ENCODE data around the gene GRAMD2B.
"Not testable (repeated sequence)": the region's sequence is repeated elsewhere in the genome, so short reads cannot be mapped to it uniquely, and the experiment has no call there.

GRAMD2B gene

GRCh38 chr5:126513703-126514102 lies 90.5 kb downstream of the GRAMD2B start:
- no peak for DNase-seq (ENCODE audit: low spot score)

GRCh38 chr5:126514131-126514557 lies 90.9 kb downstream of the GRAMD2B start:
- DNase-seq (ENCODE audit: low spot score): no peak

DNA sequence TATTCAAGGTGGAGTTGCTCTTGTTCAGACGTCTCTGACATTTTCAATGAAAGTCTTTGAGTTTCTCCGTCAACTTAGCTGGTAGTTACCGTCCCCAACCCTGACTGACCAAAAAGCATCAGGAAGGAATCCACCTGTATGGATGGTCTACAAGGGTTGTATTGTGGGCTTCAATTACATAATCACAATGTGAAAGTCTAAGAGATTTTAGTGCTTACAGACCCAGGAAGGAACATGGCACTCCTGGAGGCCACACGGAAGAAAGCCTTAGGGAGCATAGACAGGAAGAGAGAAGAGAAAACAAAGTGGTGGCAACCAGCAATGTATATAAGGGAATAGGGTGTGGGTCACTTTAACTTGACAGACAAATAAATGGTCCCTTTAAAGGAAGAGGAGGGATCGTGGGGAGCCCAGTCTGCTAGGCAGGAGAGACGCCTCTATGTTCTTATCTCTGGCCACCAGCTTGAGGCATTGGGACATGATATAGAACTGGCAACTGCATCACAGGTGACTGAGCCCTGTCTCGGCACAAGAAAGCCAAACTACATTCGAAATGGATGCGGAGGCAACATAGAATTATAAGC lies 91.4 kb downstream of the GRAMD2B start:
- no peak for DNase-seq (ENCODE audit: low spot score)

GRCh38 chr5:126515337-126515736 lies 92.1 kb downstream of the GRAMD2B start:
- no peak for DNase-seq (ENCODE audit: low spot score)

- no peak for DNase-seq (ENCODE audit: low spot score)
Measured at GRCh38 chr5:126516133-126516532, 92.9 kb downstream of the GRAMD2B start.

DNA sequence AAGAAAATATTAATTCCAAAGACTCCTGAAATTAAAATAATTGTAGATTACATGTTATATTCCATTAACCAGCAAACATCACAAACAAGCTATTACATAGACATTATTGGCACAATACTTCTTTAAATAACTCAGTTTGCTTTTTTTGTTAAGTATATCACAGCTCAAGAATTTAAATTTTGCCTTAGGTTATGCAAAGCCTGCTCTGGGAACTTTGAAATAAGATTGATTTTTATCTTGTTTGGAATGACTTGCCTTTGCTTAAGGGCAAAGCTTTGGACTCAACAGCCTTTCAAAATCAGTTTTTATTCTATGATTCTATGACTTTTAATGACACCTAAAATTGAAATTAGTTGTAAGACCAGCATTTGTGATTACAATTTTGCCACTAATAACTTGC lies 93.6 kb downstream of the GRAMD2B start:
- DNase-seq (ENCODE audit: low spot score): no peak

DNA sequence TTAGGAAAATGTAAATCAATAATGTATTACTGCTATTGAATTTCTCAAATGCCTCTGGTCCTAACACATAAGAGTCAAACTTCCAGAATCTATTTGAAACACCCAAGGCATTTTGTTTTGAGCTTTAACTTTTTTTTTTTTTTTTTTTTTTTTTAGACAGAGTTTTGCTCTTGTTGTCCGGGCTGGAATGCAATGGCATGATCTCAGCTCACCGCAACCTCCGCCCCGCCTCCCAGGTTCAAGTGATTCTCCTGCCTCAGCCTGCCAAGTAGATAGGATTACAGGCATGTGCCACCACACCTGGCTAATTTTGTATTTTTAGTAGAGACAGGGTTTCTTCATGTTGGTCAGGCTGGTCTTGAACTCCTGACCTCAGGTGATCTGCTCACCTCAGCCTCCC lies 96.0 kb downstream of the GRAMD2B start:
- not testable (repeated sequence) for DNase-seq (ENCODE audit: low spot score)

DNA sequence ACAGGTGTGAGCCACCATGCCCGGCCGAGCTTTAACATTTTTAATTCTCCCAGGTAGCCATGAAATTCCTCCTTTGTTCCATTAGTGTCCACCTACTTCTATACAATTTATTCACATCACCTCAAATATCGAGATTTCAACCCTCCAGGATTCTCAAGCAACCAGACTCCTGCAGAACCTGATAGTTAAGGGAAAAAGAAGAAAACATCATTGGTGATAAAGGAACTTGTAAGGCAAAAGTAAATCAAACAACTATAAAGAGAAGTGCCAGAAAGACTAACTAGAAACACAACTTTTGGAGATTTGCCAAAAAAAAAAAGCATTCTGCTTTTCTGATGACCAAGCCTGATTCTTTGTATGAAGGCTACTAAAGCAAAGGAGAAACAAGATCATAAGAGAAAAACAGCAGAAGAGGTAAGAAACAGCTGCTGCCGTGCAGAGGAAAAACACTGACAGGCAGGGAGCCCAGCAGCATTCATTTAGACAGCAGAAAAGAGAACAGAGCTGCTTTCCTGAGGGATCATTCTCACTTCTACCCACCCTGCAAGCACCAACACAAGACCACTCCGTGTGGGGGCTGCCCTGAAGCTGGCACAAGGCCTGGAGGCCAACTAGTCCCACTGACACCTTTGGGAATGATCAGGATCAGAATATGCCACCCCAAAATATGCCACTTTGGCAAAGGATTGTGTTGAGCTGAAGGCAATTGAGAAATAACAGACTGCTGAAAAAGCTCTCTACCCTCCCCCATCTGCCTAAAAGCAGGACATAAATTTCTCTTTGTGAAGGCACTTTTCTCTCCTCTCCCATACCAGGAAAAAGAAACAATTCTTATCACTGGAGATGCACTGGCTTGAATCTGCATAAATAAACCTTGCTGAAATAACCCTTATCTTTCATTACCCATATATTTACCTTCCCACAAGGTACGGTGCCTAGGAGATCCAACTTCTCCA lies 96.7 kb downstream of the GRAMD2B start:
- no peak for DNase-seq (ENCODE audit: low spot score)

DNA sequence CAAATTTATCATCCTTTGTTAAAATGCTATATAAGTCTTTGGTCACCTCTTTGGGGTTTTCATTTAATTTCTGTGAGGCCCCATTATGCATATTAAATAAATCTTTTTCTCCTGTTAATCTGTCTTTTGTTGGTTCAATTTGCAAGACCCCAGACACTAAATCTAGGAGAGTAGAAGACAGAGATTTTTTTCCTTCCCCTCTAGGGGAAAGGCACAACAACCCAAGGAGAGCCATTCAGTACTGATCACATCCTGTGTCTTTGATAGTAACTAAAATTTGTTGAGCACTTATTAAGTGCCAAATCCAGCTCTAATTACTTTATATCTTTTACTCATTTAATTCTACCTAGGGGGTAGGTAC lies 97.4 kb downstream of the GRAMD2B start:
- DNase-seq (ENCODE audit: low spot score): no peak

- no peak for DNase-seq (ENCODE audit: low spot score)
Measured at GRCh38 chr5:126521130-126521529, 97.9 kb downstream of the GRAMD2B start.

DNA sequence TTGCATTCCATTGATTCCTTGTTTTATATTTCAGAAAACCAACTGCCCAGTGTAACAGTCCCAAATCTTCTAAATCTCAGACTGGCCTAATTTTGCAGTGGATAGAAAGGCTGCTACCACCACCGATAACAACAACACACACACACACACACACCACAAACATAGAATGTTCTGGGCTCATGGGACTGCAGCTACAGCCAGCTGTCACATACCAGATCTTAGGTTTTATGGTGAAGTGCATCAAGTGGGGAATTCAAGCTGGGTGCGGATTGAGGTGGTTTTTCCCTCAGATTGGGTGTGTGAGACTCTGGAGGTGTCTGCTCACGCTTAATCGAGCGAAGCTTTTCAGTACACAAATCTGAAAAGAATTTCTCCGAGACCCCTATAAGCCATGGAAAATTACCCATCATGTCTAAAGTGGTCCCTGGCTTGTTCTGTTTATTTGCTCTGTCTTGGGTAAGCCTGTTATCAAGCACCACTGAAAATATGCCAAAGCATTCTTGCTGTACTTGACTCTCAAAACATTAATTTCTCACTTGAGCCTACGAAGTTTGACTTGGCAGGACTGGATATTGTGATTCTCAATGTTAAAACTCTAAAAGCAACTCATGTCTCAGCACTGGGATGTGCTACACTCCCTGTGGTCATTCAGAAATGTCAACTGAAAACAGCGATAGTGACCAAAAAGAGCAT lies 100.8 kb downstream of the GRAMD2B start:
- no peak for DNase-seq (ENCODE audit: low spot score)

DNA sequence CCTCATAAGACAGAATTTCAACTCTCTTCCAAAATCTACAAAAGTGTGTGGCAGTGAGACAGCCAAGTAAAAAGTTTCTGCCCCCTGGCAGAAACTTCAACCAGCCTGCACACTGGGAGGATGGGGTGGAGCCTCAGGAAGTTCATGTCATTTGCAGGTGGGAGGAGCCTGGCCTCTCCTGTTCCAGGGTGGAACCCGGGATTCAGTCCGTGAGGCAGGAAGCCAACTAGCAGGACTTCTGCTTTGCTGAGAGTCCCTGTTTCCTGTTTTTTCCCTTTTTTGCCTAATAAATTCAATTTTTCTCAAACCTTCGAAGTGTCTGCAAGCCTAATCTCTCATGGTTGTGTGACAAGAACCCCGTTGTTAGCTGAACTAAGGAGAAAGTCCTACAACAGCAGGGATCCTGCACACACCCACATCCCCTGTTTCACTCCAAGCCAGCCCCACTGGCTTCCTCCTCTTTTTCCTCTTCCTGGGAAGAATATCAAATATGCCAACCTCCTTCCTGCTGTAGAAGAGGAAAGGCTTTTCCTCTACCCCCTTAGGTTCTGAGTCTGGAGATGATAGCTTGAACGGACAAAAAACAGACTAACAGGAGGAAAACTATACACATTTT lies 102.5 kb downstream of the GRAMD2B start:
- DNase-seq (ENCODE audit: low spot score): no peak

DNA sequence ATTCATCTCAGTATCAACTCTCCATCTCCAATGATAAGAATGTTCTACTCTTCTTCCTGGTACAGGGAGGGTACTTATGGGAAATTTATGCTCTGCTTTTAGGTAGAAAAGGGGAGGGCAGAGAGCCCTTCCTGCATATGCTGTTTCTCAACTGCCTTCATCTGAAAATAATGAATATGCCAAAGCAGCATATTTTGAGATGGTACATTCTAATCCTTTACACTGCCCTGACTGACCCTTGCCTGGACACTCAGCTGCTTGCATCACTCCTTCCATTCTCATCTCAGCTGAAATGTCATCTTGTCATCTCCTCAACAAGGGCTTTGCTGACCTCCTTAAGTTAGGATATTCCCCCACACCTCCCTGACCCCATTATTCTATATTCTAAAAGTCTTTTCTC lies 103.3 kb downstream of the GRAMD2B start:
- DNase-seq (ENCODE audit: low spot score): no peak

- no peak for DNase-seq (ENCODE audit: low spot score)
Measured at GRCh38 chr5:126527158-126527557, 103.9 kb downstream of the GRAMD2B start.

GRCh38 chr5:126527892-126528291 lies 104.7 kb downstream of the GRAMD2B start:
- DNase-seq (ENCODE audit: low spot score): no peak

DNA sequence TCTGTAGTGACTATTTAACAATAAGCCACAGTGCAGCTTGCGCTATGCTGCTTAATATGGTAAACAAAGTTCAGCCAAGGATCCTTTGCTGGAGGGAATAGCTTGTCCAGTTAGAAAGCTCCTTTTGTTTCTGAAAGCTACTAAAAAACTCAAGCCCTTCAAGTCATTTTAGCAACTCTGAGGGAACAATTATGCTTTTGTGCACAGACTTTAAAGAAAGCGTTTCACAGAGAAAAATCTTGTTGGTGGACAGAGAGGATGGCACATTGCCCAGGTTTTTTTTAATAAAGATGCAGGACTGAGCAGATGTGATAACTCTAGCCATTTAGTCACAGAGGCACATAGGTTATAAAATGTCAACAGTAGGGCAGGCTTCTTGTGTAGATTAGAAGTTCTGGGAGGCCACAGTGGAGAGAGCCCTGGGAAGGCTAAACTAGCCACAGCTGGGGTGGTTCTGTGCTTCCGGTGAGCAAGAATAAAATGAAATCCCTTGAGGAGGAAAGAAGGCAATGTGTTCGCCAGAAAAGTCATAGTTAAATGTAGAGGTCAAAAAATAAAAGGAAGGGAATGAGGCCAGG lies 108.4 kb downstream of the GRAMD2B start:
- no peak for DNase-seq (ENCODE audit: low spot score)

DNA sequence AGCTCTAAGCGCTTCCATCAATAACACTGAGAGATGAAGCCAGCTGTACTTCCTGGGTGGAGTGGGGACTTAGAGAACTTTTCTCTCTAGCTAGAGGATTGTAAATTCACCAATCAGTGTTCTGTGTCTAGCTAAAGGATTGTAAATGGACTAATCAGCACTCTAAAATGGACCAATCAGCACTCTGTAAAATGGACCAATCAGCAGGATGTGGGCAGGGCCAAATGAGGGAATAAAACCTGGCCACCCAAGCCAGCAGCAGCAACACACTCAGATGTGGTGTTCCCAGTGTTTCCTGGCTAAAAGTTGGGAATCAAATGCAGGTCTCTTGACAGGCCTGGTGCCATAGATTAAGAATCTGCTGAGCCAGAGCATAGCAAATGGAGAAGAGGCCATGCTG lies 111.3 kb downstream of the GRAMD2B start:
- DNase-seq (ENCODE audit: low spot score): no peak

- no peak for DNase-seq (ENCODE audit: low spot score)
Measured at GRCh38 chr5:126535856-126536545, 112.8 kb downstream of the GRAMD2B start.

DNA sequence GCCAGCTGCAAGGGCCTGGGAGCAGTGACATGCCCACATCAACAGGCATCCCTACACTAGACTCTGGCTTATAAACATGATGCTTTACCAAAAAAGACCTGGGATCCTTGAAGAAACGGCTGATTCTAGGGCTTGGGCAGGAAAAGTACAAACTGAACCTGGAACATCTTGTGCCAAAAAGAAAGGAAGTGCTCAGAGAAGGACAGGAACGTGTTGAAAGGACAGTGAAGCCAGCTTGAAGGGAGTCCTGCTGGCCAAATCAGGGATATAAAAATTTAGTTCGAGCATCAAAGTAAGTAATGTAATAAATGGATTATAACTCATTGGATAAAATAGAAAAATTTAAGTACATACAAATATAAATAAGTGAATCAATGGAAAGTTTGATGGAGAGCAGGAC lies 113.7 kb downstream of the GRAMD2B start:
- DNase-seq (ENCODE audit: low spot score): no peak

- DNase-seq (ENCODE audit: low spot score): no peak
Measured at GRCh38 chr5:126538579-126538978, 115.4 kb downstream of the GRAMD2B start.

DNA sequence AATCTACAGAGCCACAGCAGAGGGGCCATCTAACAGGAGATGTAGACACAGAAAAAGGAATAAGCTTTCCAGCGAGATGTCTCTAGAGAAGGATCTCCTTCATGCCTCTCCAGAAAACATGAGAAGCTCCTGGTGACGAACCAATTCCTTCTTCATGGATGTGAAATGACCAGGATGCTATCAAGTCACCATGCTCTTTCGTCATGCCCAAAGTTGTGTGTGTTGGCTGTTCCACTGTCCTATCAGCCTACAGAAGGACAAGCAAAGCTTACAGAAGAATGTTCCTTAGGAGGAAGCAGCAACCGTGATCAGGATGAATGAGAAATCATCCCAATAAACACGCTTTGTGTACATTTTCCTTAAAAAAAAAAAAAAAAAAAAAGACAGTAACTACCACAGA lies 117.4 kb downstream of the GRAMD2B start:
- no peak for DNase-seq (ENCODE audit: low spot score)

DNA sequence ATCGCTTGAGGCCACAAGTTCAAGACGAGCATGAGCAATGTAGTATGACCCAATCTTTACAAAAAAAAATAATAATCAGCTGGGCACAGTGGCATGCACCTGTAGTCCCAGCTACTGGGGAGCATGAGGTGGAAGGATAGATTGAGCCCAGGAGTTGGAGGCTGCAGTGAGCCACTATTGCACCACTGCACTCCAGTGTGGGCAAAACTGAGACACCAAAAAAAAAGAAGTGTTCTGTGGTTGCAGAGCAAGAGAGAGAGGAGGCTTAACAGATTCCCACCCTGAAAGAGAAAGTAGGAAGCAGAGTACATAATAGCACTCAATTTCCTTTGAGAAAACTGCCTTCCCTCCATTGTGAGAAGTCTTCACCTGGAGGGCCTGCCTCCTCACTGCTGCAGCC lies 119.2 kb downstream of the GRAMD2B start:
- DNase-seq (ENCODE audit: low spot score): no peak

Measured in AG08396 (cell line).